GM21576 (cell line): ENCODE results near the gene TBX2.
"Not testable (repeated sequence)": the region's sequence is repeated elsewhere in the genome, so short reads cannot be mapped to it uniquely, and the experiment has no call there.

ENCODE experiments used
- ATAC-seq: cut with Tn5 transposase; IDR thresholded peaks from one replicate; pipeline ENCODE4 v1.9.1; 2021; ENCODE audit warnings: mild to moderate bottlenecking, moderate library complexity; ENCODE audit not compliant: unreplicated experiment

TBX2 gene

GRCh38 chr17:61425682-61426481 lies 26.2 kb downstream of the TBX2 start:
- no peak for ATAC-seq

- ATAC-seq = no peak
Observed at GRCh38 chr17:61426482-61427304, 27.1 kb downstream of the TBX2 start.

- no peak for ATAC-seq
Observed at GRCh38 chr17:61427567-61427966, 27.9 kb downstream of the TBX2 start.

GRCh38 chr17:61429274-61429673 lies 29.6 kb downstream of the TBX2 start:
- no peak for ATAC-seq

- not testable (repeated sequence) for ATAC-seq
Observed at GRCh38 chr17:61429831-61430230, 30.2 kb downstream of the TBX2 start.

GRCh38 chr17:61431594-61432311 lies 32.1 kb downstream of the TBX2 start:
- ATAC-seq = no peak

- ATAC-seq = no peak
Observed at GRCh38 chr17:61436273-61436672, 36.6 kb downstream of the TBX2 start.

- no peak for ATAC-seq
Observed at GRCh38 chr17:61436995-61437704, 37.5 kb downstream of the TBX2 start.

GRCh38 chr17:61440697-61441096 lies 41.1 kb downstream of the TBX2 start:
- no peak for ATAC-seq

- not testable (repeated sequence) for ATAC-seq
Observed at GRCh38 chr17:61441507-61441906, 41.9 kb downstream of the TBX2 start.

- no peak for ATAC-seq
Observed at GRCh38 chr17:61442136-61442775, 42.6 kb downstream of the TBX2 start.

GRCh38 chr17:61442878-61443474 lies 43.3 kb downstream of the TBX2 start:
- no peak for ATAC-seq

- no peak for ATAC-seq
Observed at GRCh38 chr17:61443475-61443882, 43.8 kb downstream of the TBX2 start.

GRCh38 chr17:61444075-61444474 lies 44.4 kb downstream of the TBX2 start:
- no peak for ATAC-seq

- ATAC-seq = no peak
Observed at GRCh38 chr17:61444831-61445230, 45.2 kb downstream of the TBX2 start.

GRCh38 chr17:61447358-61447757 lies 47.7 kb downstream of the TBX2 start:
- no peak for ATAC-seq

GRCh38 chr17:61448042-61448441 lies 48.4 kb downstream of the TBX2 start:
- ATAC-seq = no peak

GRCh38 chr17:61449140-61449539 lies 49.5 kb downstream of the TBX2 start:
- not testable (repeated sequence) for ATAC-seq

- ATAC-seq = no peak
Observed at GRCh38 chr17:61449707-61450640, 50.3 kb downstream of the TBX2 start.
